HUDEP-2 (cell line): Measurements from ENCODE around the gene CUL4A.
"Not testable (repeated sequence)": the region's sequence is repeated elsewhere in the genome, so short reads cannot be mapped to it uniquely, and the experiment has no call there.

Experiments
- DNase-seq, 76 experiments: peaks; one replicate each; lab custom pipeline; 2025; ENCODE audit not compliant: unreplicated experiment in 76 of 76; lab: John Stamatoyannopoulos, UW

Gene CUL4A

DNA sequence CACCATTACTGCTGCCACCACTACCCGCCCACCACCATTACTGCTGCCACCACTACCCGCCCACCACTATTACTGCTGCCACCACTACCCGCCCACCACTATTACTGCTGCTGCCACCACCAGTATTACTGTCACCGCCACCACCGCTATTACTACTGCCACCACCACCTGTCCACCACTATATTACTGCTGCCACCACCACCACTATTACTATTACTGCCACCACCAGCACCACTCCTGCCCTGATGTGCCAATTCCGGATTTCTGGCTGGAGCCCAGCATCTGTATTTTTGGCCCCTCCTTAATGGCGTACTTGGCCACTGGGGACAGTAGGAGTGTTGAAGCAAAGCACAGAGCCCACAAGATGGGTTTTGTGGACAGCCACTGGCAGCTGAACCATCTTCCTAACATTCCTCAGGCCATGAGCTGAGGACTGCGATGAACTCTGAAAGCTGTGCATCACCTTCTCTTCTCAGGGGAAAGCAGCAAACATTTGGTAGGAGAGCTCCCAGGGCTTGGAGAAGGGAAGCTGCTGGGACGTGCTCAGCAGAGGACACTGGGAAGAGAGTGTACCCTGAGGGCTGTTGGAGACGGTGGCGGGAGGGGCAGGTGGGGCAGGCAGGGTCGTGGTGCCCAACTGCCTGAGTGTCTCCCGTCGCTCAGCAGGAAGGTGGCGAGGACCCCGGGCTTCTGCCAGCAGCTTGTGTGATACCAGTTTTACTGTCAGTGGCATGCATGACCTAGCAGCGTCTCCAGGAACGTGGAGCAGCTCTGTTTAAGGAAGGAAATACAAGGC is 23.0 kb downstream of the CUL4A start:
- no peak for DNase-seq

DNA sequence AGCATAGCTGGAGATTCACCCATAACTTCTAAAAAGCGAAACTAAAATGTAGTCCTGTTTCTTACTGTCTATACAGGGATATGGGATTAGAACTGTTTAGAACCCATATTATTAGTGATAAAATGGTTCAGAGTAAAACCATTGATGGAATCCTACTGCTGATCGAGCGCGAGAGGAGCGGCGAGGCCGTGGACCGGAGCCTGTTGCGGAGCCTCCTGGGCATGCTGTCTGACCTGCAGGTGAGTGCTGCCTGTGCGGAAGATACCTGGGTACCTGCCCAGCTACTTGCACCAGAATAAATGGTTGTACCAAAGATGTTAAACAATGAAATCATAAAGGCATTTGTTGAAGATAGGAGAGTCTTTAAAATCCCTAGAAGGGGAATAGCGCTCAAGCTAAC is 23.7 kb downstream of the CUL4A start:
- DNase-seq = no peak

DNA sequence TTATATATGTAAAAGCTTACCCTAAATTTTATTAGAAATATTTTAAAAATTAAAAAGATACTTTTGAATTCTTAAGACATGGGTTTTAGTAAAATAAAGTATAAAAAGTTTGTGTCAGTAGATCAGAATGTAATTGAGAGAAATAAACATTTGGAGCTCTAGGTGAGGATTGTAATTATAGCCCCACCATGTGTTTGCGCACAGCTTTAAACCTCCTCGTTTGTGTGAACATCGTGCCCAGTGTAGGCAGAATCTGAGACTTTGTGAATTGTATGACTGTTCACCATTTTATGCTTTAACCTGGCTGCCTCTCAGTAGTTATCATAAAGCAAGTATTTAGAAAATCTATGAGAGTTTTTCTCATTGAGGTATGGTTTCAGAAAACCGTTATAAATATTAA is 29.1 kb downstream of the CUL4A start:
- peak in 7 of 76 experiments; percentile 2 to 9 (median 4) for DNase-seq

DNA sequence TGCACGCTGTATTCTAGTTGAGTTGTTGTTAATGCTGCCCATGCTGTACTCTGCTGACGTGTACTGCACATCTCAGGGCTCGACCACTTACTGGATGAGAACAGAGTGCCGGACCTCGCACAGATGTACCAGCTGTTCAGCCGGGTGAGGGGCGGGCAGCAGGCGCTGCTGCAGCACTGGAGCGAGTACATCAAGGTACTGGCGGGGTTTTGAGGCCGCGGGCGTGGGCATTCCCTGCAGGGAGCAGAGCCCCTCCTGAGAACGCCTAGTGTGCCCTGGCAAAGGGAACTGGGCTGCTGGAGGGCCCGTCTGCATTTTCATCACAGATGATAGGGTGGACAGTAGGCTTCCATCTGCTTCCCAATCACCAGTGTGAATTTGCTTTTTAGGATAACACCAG is 29.9 kb downstream of the CUL4A start:
- DNase-seq = no peak

DNA sequence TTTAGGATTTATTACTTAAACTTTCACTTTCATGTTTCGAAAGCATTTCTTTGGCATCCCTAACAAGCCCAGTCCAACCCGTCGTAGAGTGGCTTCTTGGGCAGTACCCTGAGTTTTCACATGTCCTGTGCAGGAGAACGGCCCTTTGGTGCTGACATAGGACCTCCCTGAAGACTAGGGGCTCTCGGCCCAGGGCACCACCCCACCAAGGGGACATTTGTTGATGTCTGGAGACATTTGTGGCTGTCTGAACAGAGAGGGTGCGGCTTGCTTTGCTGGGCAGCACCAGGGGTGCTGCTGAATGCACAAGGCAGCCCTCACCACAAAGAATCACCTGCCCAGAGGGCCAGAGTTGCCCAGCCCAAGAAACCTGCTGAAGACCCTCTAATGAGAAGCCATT is 30.6 kb downstream of the CUL4A start:
- no peak for DNase-seq

DNA sequence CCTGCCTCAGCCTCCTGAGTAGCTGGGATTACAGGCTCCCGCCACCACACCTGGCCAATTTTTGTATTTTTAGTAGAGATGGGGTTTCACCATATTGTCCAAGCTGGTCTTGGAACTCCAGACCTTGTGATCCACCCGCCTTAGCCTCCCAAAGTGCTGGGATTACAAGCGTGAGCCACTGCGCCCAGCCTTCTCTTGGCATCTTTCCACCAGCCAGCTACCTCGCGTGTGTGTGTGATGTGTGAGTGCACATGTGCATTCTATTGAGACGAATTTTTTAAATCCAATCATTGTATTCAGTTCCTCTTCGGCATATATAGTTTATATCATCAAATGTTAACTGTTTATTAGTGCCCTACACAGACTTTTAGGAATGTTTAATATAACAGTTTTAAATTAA is 32.2 kb downstream of the CUL4A start:
- DNase-seq = not testable (repeated sequence)

DNA sequence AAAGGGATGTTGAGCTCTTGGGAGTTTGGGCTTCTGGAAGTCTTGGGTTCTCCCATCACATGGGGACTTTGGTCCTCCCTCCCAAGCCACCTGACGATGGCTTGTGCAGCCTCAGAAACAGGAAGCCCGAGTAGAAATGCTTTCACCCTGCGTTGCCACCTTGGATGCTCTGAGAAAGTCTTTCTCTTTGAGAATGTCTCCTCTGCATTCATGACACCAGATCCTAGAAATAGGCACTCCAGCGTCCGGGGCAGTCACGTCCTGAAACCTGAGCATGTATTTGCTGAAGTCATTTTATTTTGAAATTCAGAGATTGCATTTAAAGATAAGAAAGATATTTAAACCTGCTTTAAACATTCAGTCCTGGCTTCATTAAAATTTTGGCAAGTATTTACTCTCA is 34.4 kb downstream of the CUL4A start:
- no peak for DNase-seq

DNA sequence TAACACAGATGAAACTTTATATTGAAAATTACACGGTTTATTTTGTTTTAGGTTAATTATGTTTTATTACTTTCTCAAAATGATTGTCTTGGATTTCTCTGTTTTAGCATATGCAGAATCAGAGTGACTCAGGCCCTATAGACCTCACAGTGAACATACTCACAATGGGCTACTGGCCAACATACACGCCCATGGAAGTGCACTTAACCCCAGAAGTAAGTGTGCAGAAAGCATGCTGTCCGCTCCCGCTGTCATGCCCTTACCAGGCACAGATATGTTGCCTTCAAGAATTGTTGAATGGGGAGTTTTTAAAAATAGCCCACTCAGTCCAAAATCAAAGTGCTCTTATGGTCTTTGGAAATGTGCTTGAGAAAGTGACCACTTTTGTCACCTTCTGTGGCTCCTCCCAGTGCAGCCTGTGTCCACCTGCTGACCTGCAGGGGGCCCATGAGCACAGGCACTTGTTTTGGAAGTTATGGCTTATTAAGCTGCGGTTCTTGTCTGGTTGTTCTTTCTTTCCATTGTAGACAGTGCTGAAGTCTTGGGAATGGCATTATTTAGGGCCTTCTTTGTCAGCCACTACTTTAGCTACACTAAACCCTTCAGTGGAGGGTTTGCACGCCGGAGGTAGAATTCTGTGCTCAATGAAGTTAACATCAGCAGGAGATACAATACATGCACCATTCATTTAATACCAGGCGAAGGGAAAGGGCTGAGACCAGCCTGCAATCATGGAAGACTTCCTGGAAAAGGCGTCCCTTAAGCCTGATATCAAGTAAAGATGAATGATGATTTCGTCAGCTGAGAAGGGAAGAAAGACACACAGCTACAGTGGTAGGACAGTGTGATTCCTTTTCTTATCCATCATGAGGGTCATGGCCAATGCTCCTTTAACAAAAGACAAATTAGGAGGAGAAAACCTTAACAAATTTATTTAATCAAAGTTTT is 36.7 kb downstream of the CUL4A start:
- DNase-seq = peak in 3 of 76 experiments; percentile 11 to 23 (median 12)

DNA sequence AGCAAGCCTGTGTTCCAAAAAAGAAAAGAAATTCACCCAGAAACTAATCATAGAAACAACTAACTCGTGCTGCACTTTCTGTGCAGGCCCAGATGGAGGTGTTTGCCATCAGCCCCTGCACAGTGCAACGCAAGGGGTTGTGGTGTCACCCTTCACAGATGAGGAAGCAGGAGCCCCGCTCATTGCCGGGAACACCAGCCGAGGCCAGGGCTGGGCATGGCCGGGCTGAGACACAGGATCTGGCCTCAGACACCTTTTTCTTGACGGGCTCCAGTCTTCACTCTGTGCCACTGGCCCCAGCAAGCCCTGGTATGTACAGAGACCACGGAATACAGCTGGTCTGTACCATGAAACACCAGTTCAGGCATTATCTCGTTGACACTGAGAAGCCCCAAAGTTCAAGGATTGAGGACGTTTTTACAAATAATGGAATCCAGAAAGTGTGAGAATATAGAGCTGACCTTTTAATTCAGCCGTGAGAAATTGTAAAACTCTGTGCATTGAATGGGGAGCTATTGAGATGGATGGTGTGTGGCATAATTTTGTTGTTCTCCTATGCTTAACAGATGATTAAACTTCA is 43.2 kb downstream of the CUL4A start:
- no peak for DNase-seq

DNA sequence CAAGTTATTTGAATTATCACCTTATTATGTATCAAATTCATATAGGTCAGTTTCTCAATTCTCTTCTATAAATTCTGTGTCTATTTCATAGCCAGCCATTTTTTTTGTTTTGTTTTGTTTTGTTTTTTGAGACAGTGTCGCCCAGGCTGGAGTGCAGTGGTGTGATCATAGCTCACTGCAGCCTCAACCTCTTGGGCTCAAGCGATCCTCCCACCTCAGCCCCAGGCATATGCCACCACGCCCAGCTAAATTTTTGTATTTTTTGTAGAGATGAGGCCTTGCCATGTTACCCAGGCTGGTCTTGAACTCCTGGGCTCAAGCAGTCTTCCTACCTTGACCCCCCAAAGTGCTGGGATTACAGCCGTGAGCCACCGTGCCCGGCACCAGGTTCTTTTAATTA is 48.5 kb downstream of the CUL4A start:
- DNase-seq = not testable (repeated sequence)

DNA sequence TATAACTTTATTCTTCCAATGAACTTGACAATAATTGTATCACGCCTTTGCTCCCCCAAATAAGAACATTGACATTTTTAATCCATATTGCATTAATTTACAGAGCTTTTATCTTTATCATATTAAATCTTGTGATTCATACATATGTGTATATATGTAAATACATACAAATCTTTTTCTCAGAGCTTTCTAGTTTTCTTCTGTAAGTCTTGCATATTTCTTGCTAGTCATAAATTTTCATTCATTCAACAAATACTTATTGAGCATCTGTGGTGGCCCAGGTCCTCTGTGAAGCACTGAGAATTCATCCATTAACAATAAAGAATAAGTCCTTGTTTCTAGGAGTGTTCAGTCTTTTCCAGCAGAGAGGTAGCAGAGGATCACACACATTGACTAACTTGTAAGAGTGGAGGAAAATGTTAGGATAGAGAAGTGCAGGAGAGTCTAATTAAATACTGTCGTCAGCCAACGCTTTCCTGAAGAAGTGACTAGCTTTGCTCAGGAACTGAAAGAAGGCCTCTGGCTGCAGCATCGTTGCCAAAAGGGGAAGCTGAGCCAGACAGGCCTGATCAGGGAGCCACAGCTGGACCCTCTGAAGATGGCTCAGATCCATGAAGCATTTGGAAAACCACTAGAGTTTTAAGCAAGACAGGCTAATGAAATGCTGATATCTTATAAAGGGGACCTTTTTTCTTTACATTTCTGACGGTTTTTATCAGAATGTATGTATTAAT is 49.1 kb downstream of the CUL4A start:
- DNase-seq = no peak

DNA sequence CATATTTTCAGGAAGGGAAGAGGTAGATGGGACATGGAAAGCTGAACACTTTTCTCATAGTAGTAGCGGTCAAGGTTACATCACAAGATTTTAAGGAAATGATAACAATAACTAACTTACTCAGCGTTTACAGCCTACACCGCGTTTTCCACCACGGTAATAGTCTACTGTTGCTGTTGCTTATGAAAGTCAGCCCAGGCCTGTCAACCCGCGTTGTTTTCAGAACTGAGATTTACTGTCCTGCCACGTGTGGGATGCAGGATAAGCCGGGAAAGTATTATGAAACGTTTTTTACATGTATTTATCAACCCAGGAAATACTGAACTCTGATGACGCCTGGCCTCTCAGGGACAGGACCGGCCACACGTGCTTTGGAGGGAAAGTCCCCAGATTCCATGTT is 51.6 kb downstream of the CUL4A start:
- no peak for DNase-seq

DNA sequence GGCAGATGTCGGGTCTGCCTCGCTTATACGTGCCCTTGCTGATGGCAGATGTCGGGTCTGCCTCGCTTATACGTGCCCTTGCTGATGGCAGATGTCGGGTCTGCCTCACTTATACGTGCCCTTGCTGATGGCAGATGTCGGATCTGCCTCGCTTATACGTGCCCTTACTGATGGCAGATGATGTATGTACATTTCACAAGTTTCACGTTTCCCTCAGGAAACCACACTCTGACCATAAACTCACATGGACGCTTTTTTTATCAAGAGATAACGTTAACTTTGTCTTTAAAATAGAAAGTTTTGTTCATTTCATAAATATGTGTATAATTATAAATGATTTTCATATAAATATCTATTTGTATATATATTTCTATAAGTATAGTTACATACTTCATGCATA is 53.6 kb downstream of the CUL4A start:
- DNase-seq = not testable (repeated sequence)

DNA sequence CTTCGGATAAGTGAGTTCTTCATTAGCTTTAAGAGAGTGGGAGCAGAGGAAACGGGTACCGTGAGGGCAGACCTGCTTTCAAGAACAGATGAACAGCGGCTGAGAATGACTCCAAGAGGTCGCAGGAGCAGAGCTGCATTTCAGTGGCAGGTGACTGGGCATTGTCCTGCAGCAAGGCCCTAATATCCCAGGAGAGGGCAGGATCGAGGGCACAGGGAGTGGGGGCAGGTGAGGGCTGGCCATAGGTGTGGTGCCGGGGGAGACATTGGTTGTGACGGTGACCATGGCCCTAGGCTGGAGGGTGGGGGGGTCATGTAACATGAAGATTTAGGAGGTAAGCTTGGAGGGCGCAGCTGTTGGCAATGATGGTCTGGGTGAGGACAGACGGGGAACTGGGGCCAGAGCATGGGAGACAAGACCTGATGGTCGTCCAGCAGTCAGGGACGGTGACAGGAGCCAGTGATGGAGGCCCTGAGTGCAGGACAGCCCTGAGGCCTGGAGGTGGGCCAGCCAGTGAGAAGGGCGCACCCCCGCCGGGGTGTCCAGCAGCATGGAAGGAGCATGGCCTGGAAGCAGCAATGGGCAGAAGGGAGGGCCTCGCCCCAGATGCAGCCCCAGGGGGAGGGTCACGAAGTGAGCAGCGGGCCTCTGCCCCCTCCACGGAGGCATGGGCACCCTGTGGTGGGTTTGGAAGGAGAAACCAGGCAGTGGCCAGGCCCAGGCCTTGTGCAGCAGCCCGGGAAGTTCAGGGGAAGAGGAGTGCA is 58.4 kb downstream of the CUL4A start:
- no peak for DNase-seq

DNA sequence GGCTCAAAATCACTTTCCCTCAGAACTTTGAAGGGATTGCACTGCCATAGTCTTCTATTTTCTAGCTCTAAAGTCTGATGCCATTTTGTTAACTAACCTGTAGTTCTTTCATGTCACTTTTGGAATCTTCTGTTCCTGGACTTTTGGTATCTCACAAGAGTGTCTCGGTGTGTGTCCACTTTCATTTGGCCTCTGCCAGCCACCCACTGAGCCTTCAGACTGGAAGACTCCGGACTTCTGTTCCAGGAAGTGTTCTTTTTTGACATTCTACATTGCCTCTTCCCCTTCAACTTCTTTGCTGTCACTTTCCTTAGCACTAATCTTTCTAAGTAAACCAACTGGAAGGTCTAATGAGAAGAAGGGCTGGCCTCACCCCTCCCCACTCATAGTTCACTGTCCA is 62.6 kb downstream of the CUL4A start:
- DNase-seq = no peak

DNA sequence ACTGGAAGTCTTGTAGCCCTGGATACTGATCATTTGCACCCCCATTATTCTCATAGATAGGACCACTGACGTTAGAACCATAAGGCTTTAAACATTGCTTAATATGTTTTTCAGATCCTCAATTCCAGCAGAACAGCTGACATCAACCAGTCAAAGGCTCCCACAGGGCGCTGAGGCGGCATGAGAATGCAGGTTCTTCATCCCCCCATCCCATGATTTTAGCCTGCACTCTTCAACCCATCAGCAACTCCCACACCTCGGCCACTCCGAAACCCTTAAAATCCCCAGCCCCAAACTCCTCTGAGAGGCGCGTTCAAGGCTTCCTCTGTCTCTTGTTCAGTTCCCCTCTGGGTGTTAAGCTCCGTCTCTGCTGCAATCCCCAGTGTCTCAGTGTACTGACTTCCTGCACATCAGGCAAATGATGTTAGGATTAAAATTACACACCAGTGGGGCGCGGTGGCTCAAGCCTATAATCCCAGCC is 63.3 kb downstream of the CUL4A start:
- DNase-seq = no peak

DNA sequence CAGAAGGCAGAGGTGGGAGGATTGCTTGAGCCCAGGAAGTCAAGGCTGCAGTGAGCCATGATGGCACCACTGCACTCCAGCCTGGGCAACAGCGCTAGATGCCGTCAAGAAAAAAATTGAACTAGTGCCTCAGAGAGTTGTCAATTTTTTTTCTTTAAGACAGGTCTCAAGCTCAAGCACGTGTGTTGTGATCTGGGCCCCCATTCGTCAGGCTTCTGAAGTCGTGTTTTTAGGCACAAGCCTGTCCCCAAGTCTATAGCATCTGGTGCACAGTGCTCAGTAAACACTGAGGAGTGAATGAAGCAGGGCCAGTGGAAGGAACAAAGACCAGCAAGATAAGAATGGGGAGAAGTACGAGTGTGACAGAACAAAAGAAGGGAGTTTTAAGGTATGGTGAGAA is 63.9 kb downstream of the CUL4A start:
- no peak for DNase-seq

DNA sequence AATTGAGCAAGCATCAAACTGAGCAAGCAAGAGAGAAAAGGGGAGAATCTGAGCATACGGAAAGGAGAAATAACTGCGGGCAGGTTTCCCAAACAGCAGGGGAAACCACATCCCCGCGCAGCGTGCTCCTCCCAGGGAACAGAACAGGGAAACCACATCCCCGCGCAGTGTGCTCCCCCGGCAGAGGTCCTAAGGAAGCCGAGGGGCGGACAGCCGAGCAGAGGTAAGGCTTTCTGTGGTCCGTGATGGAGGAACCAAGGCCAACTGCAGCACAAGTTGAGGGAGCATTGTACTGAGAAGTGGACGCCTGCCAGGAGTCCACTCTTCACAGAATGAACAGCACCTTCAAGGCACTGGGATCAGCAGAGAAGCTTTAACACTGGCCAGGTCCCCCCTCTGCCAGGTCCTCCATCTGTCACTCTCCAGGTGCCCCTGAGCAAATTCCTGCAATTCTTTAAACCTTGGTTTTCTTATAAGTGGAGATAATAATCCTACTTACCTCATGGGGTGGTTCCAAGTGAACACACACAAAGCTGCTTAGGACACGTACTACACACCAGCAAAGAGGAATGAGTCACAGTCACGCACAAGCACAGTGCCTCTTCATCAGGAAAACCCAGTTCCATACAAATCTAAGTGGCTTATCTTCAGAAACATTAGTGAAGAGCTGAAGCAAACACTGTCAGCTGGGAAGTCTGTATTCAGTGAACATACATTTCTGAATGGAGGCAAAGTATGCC is 64.6 kb downstream of the CUL4A start:
- peak in 8 of 76 experiments; percentile 3 to 25 (median 10) for DNase-seq

DNA sequence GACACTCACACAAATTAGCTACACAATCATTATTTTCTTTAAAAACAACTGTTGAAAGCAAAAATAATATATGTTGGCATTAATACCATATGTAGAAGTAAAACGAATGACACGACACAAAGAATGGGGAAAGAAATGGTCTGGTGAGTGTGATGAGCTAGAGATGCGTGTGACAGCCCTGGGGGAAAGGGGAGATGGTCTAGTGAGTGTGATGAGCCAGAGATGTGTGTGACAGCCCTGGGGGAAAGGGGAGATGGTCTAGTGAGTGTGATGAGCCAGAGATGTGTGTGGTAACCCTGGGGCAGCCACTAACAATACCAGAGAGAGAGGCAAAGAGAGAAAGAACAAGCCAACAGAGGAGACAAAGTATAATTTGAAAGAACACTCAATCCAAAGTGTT is 65.3 kb downstream of the CUL4A start:
- DNase-seq = no peak
